Caco-2 (cell line): ENCODE data around the gene DAB1. TPM values are rescaled to one million over a fixed set of nuclear protein-coding genes. Genes with fewer than 3 reads are reported as not detected.

Source experiments
- BruUV-seq: library from RNA; stranded (reverse); fragments of 400-500 nt; replicated peaks from 2 replicates; lab custom pipeline; 2021; lab: Mats Ljungman, UMichigan
- CTCF ChIA-PET: fragments of 300-600 bp; sonication (Branson Sonifier 250); formaldehyde crosslinking; loops from one replicate; lab custom pipeline; 2022; ENCODE audit warnings: antibody characterized with exemption; lab: Charles Lee
- POLR2A ChIA-PET: fragments of 300-600 bp; sonication (Branson Sonifier 250); formaldehyde crosslinking; loops from one replicate; lab custom pipeline; 2022; ENCODE audit warnings: antibody characterized with exemption; lab: Charles Lee
- DNase-seq, 2 experiments: peaks; one replicate each; pipeline versions ENCODE4 v3.0.0 to v3.0.0-alpha.2; 2020 to 2022
- H3K27me3 ChIP-seq: replicated peaks from 2 replicates; pipeline ENCODE4 v1.6.0; 2011; ENCODE audit warnings: low read length; ENCODE audit not compliant: control insufficient read depth, insufficient read depth
- H3K36me3 ChIP-seq: 2 replicates; pipeline ENCODE4 v1.5.1; 2011; ENCODE audit warnings: low read length; ENCODE audit not compliant: control insufficient read depth, insufficient read depth
- H3K4me1 ChIP-seq: fragments of 250-450 bp; sonication (Bioruptor Pico); 2 replicates; pipeline ENCODE4 v1.5.1; 2020; ENCODE audit warnings: mild to moderate bottlenecking
- H3K4me3 ChIP-seq: 2 replicates; pipeline ENCODE4 v1.5.1; 2011; ENCODE audit warnings: low read depth, mild to moderate bottlenecking, control low read depth, low read length
- H3K9me3 ChIP-seq: fragments of 250-450 bp; sonication (Bioruptor Pico); 2 replicates; pipeline ENCODE4 v1.5.1; 2020; ENCODE audit warnings: mild to moderate bottlenecking, moderate library complexity
- H3K27ac Mint-ChIP-seq: one replicate; pipeline ENCODE4 v1.8.0; 2022; ENCODE audit warnings: mixed read lengths; ENCODE audit not compliant: unreplicated experiment
- H3K27me3 Mint-ChIP-seq: one replicate; pipeline ENCODE4 v1.8.0; 2022; ENCODE audit warnings: mixed read lengths; ENCODE audit not compliant: insufficient read depth, unreplicated experiment
- H3K36me3 Mint-ChIP-seq: one replicate; pipeline ENCODE4 v1.8.0; 2022; ENCODE audit warnings: mild to moderate bottlenecking, mixed read lengths; ENCODE audit not compliant: insufficient read depth, unreplicated experiment
- H3K4me1 Mint-ChIP-seq: one replicate; pipeline ENCODE4 v1.8.0; 2022; ENCODE audit warnings: low read depth, mixed read lengths; ENCODE audit not compliant: unreplicated experiment
- H3K4me3 Mint-ChIP-seq: one replicate; pipeline ENCODE4 v1.8.0; 2022; ENCODE audit warnings: mild to moderate bottlenecking, moderate library complexity, mixed read lengths; ENCODE audit not compliant: unreplicated experiment
- H3K9me3 Mint-ChIP-seq: one replicate; pipeline ENCODE4 v1.8.0; 2022; ENCODE audit warnings: mixed read lengths; ENCODE audit not compliant: unreplicated experiment
- CTCF ChIP-seq, 2 experiments: fragments of 200-600 bp in 1 of 2; IDR thresholded peaks; 1 replicate in 1 of 2; 2 replicates in 1 of 2; pipeline versions ENCODE4 v1.5.1 to v1.8.0; 2011 to 2022; ENCODE audit warnings: antibody characterized with exemption in 1 of 2, control low read depth in 1 of 2, inconsistent platforms in 1 of 2, low read depth in 1 of 2, low read length in 1 of 2, mild to moderate bottlenecking in 1 of 2, moderate library complexity in 1 of 2; ENCODE audit not compliant: insufficient read depth in 1 of 2, severe bottlenecking in 1 of 2, unreplicated experiment in 1 of 2
- intact Hi-C: fragments of 100-400 bp; cut with micrococcal nuclease; formaldehyde crosslinking; loops from one replicate; pipeline ENCODE4 v1.10.0; 2022; ENCODE audit not compliant: unreplicated experiment
- total RNA-seq: library from RNA; stranded (reverse); gene quantifications from 2 replicates; pipeline ENCODE4 v1.2.3, GENCODE V29; 2022

The DAB1 gene
- total RNA-seq, 1 experiment from 2014 or later, result 0.32 TPM

GRCh38 chr1:57122031-57122430 lies 301.8 kb downstream of the DAB1 start:
- ChIA-PET CTCF (no interaction called here), POLR2A (no interaction called here)
- no peaks in the 10 kb centered on the region for H3K9me3 Mint-ChIP-seq
- Histone ChIP-seq H3K9me3 (no peaks in the 10 kb centered on the region), H3K27me3 (no peaks in the 10 kb centered on the region), H3K4me1 (0 out of 2 replicates have a peak, but pooled peaks cover 7% of the 10 kb centered on the region), H3K36me3 (no peaks in the 10 kb centered on the region), H3K4me3 (no peak overlapping the region)
- H3K27me3 Mint-ChIP-seq, result no peaks in the 10 kb centered on the region
- no peak overlapping the region for H3K4me3 Mint-ChIP-seq
- H3K36me3 Mint-ChIP-seq, result no peaks in the 10 kb centered on the region
- no peak for TF ChIP-seq CTCF (IDR thresholded peaks at IDR 0.05; ENCODE audit: insufficient read depth in 1 of 2, low read depth in 1 of 2, low read length in 1 of 2, severe bottlenecking in 1 of 2, unreplicated experiment in 1 of 2)
- intact Hi-C loops, result loop anchor here (10.0 kb wide), 1 partner anchor 287 kb away; no protein-coding TSS in a partner anchor
- no TSS peak for BruUV-seq
- DNase-seq, result no peak
- H3K27ac Mint-ChIP-seq, result no peak overlapping the region
- H3K4me1 Mint-ChIP-seq, result no peaks in the 10 kb centered on the region

- no TSS peak for BruUV-seq
- no peaks in the 10 kb centered on the region for H3K9me3 ChIP-seq
- CTCF ChIA-PET, result no interaction called here
- no peaks in the 10 kb centered on the region for H3K36me3 ChIP-seq
- no peak for TF ChIP-seq CTCF (IDR thresholded peaks at IDR 0.05; ENCODE audit: insufficient read depth in 1 of 2, low read depth in 1 of 2, low read length in 1 of 2, severe bottlenecking in 1 of 2, unreplicated experiment in 1 of 2)
- Mint-ChIP-seq H3K27me3 (no peaks in the 10 kb centered on the region), H3K36me3 (no peaks in the 10 kb centered on the region), H3K4me1 (no peaks in the 10 kb centered on the region), H3K9me3 (no peaks in the 10 kb centered on the region), H3K27ac (no peak overlapping the region), H3K4me3 (no peak overlapping the region)
- H3K4me3 ChIP-seq, result no peak overlapping the region
- H3K4me1 ChIP-seq, result 0 out of 2 replicates have a peak, but pooled peaks cover 7% of the 10 kb centered on the region
- intact Hi-C loops, result no loop called here
- DNase-seq, result peak in 1 of 2 experiments; percentile 1
- no peaks in the 10 kb centered on the region for H3K27me3 ChIP-seq
- POLR2A ChIA-PET, result no interaction called here
These were observed 304.8 kb downstream of the DAB1 start for GRCh38 chr1:57118948-57119603.

GRCh38 chr1:57117753-57118152 lies 306.1 kb downstream of the DAB1 start:
- H3K4me3 ChIP-seq, result no peak overlapping the region
- no peaks in the 10 kb centered on the region for H3K27me3 Mint-ChIP-seq
- 0 out of 2 replicates have a peak, but pooled peaks cover 7% of the 10 kb centered on the region for H3K4me1 ChIP-seq
- H3K4me3 Mint-ChIP-seq, result no peak overlapping the region
- H3K27me3 ChIP-seq, result no peaks in the 10 kb centered on the region
- no peaks in the 10 kb centered on the region for H3K9me3 ChIP-seq
- H3K4me1 Mint-ChIP-seq, result no peaks in the 10 kb centered on the region
- no peak for DNase-seq
- no TSS peak for BruUV-seq
- H3K27ac Mint-ChIP-seq, result no peak overlapping the region
- no peaks in the 10 kb centered on the region for H3K36me3 ChIP-seq
- intact Hi-C loops, result no loop called here
- POLR2A ChIA-PET, result no interaction called here
- no peak for TF ChIP-seq CTCF (IDR thresholded peaks at IDR 0.05; ENCODE audit: insufficient read depth in 1 of 2, low read depth in 1 of 2, low read length in 1 of 2, severe bottlenecking in 1 of 2, unreplicated experiment in 1 of 2)
- H3K36me3 Mint-ChIP-seq, result no peaks in the 10 kb centered on the region
- CTCF ChIA-PET, result no interaction called here
- H3K9me3 Mint-ChIP-seq, result no peaks in the 10 kb centered on the region
